ENCODE results near the gene SNX25.
"Not testable (repeated sequence)": the region's sequence is repeated elsewhere in the genome, so short reads cannot be mapped to it uniquely, and the experiment has no call there.

Gene SNX25

DNA sequence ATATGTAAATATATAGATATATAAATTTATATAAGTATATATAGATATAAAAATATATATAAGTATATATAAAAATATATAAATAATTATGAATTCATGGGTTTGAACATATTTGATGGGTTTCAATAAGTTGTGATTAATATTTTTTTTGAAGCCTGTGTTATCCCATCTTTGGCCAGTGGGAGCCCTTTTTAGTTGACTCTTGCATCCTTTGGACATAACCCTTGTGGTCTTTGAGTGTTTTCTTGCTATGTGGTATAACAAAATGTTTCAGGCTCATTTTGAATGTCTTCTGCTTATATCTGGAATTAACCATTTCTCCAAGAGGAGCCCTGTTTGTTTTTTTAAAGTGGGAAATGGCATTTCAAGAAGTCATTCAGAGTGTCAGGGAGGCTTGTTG is 15.2 kb downstream of the SNX25 start:
- Histone ChIP-seq H3K4me1 (ENCODE audit: control insufficient read depth, insufficient read depth, low read length) (peaks cover 8% of the 10 kb centered on the region), H3K9ac (ENCODE audit: low read length) (no peak overlapping the region), H3K27me3 (ENCODE audit: control insufficient read depth, insufficient read depth, low read length) (no peaks in the 10 kb centered on the region), H3K9me3 (ENCODE audit: control insufficient read depth, low read length) (no peaks in the 10 kb centered on the region), H3K4me3 (ENCODE audit: low read length) (no peak overlapping the region), H3K36me3 (ENCODE audit: control insufficient read depth, insufficient read depth, low read length) (no peaks in the 10 kb centered on the region)

- H3K27me3 ChIP-seq (ENCODE audit: control insufficient read depth, insufficient read depth, low read length), result no peaks in the 10 kb centered on the region
- H3K9me3 ChIP-seq (ENCODE audit: control insufficient read depth, low read length), result no peaks in the 10 kb centered on the region
- H3K36me3 ChIP-seq (ENCODE audit: control insufficient read depth, insufficient read depth, low read length), result no peaks in the 10 kb centered on the region
- H3K4me1 ChIP-seq (ENCODE audit: control insufficient read depth, insufficient read depth, low read length), result peaks cover 8% of the 10 kb centered on the region
- H3K4me3 ChIP-seq (ENCODE audit: low read length), result no peak overlapping the region
- H3K9ac ChIP-seq (ENCODE audit: low read length), result no peak overlapping the region
Observed at GRCh38 chr4:185225940-185226339, 16.5 kb downstream of the SNX25 start.

GRCh38 chr4:185227131-185227551 is 17.7 kb downstream of the SNX25 start:
- Histone ChIP-seq H3K9me3 (ENCODE audit: control insufficient read depth, low read length) (no peaks in the 10 kb centered on the region), H3K27me3 (ENCODE audit: control insufficient read depth, insufficient read depth, low read length) (no peaks in the 10 kb centered on the region), H3K9ac (ENCODE audit: low read length) (no peak overlapping the region), H3K36me3 (ENCODE audit: control insufficient read depth, insufficient read depth, low read length) (no peaks in the 10 kb centered on the region), H3K4me3 (ENCODE audit: low read length) (no peak overlapping the region), H3K4me1 (ENCODE audit: control insufficient read depth, insufficient read depth, low read length) (no peaks in the 10 kb centered on the region)

DNA sequence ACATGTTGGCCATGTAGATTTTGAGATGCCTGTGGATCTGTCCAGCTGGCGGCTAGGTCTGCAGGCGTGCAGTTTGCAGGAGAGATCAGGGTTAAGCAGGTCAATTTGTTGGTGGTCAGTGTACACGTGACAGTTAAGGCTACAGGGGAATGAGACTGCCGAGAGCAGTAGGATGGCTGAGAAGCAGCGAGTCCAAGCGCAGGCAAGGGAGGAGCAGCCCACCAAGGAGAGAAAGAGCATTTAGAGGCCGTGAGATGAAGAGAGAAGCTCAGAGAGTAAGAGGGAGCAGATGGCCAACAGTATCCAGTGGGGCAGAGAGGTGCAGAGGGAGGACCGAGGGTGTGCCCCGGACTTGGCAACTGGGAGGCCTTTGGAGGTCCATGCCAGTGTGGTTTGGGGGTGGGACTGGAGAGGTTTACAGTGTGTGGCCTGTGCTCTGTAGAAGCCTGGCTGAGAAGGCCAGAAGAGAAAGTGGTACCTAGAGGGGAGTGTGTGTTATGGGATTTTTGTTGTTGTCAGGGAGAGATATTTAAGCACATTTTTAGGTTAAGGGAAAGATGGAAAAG is 18.4 kb downstream of the SNX25 start:
- H3K27me3 ChIP-seq (ENCODE audit: control insufficient read depth, insufficient read depth, low read length), result no peaks in the 10 kb centered on the region
- H3K36me3 ChIP-seq (ENCODE audit: control insufficient read depth, insufficient read depth, low read length), result no peaks in the 10 kb centered on the region
- H3K9ac ChIP-seq (ENCODE audit: low read length), result no peak overlapping the region
- no peak overlapping the region for H3K4me3 ChIP-seq (ENCODE audit: low read length)
- H3K4me1 ChIP-seq (ENCODE audit: control insufficient read depth, insufficient read depth, low read length), result no peaks in the 10 kb centered on the region
- H3K9me3 ChIP-seq (ENCODE audit: control insufficient read depth, low read length), result no peaks in the 10 kb centered on the region

GRCh38 chr4:185229021-185229818 is 19.8 kb downstream of the SNX25 start:
- H3K4me1 ChIP-seq (ENCODE audit: control insufficient read depth, insufficient read depth, low read length), result no peaks in the 10 kb centered on the region
- H3K36me3 ChIP-seq (ENCODE audit: control insufficient read depth, insufficient read depth, low read length), result no peaks in the 10 kb centered on the region
- no peak overlapping the region for H3K9ac ChIP-seq (ENCODE audit: low read length)
- no peaks in the 10 kb centered on the region for H3K9me3 ChIP-seq (ENCODE audit: control insufficient read depth, low read length)
- H3K27me3 ChIP-seq (ENCODE audit: control insufficient read depth, insufficient read depth, low read length), result no peaks in the 10 kb centered on the region
- no peak overlapping the region for H3K4me3 ChIP-seq (ENCODE audit: low read length)

- no peaks in the 10 kb centered on the region for H3K27me3 ChIP-seq (ENCODE audit: control insufficient read depth, insufficient read depth, low read length)
- no peak overlapping the region for H3K4me3 ChIP-seq (ENCODE audit: low read length)
- no peak overlapping the region for H3K9ac ChIP-seq (ENCODE audit: low read length)
- no peaks in the 10 kb centered on the region for H3K9me3 ChIP-seq (ENCODE audit: control insufficient read depth, low read length)
- no peaks in the 10 kb centered on the region for H3K36me3 ChIP-seq (ENCODE audit: control insufficient read depth, insufficient read depth, low read length)
- H3K4me1 ChIP-seq (ENCODE audit: control insufficient read depth, insufficient read depth, low read length), result peaks cover 9% of the 10 kb centered on the region
Observed at GRCh38 chr4:185232370-185232769, 23.0 kb downstream of the SNX25 start.

DNA sequence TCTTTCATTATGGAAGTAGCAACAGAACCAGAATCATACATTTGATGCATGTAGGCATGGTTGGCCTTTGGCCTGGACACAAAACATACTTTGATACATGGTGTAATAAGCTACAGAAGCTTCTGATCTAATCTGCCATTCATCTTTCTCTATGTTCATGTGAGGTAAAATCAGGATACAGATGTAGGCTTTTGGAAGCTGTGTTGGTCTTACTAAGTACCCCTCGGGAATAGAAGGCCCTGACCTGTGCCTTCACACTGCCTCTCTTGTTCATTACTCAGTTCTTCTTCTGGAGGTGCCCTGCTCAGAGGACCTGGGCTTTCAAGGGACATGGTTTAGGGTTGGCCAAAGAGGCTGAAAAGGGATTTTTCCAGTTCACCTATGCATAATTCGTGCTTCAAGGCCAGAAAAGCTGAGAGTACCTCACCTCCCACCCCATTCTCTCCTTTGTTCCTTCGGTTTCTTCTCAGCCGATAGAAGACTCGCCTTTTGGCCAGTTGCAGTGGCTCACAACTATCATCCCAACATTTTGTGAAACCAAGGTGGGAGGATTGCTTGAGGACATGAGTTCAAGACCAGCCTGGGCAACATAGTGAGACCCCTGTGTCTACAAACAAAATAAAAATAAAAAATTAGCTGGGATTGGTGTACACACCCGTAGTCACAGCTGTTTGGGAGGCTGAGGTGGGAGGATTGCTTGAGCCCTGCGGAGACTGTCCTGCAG is 25.9 kb downstream of the SNX25 start:
- no peaks in the 10 kb centered on the region for H3K27me3 ChIP-seq (ENCODE audit: control insufficient read depth, insufficient read depth, low read length)
- H3K4me3 ChIP-seq (ENCODE audit: low read length), result no peak overlapping the region
- H3K9ac ChIP-seq (ENCODE audit: low read length), result no peak overlapping the region
- H3K4me1 ChIP-seq (ENCODE audit: control insufficient read depth, insufficient read depth, low read length), result peaks cover 9% of the 10 kb centered on the region
- H3K9me3 ChIP-seq (ENCODE audit: control insufficient read depth, low read length), result no peaks in the 10 kb centered on the region
- H3K36me3 ChIP-seq (ENCODE audit: control insufficient read depth, insufficient read depth, low read length), result no peaks in the 10 kb centered on the region

DNA sequence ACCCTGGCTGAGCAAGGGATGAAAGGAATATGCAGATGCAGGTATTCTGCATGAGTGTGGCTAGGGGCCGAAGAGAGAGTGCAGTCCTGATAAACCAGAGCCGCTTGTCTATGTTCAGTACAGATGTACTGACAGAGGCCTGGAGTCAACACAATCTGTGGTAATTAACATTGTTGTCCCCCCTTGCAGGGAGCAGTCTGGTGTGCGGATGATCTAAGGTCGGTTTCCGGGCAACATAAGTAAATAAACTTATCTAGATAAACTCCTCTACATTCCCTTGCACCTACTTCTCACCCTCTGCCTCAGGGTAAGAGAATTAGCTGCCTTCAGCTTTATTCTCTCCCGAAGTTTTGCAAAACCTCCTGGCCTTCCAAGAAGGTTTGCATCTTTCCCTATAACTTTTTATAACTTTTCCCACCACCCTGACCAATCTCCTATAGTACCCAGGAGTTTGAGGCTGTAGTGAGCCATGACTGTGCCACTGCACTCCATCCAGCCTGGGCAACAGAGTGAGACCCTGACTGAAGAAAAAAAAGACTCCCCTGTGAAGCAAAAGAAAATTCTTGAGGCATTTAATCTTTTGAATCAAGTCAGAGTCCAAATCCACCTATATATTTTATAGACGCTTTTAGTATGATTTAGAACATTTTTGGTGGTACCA is 26.6 kb downstream of the SNX25 start:
- Histone ChIP-seq H3K27me3 (ENCODE audit: control insufficient read depth, insufficient read depth, low read length) (no peaks in the 10 kb centered on the region), H3K9me3 (ENCODE audit: control insufficient read depth, low read length) (no peaks in the 10 kb centered on the region), H3K36me3 (ENCODE audit: control insufficient read depth, insufficient read depth, low read length) (no peaks in the 10 kb centered on the region), H3K4me1 (ENCODE audit: control insufficient read depth, insufficient read depth, low read length) (peaks cover 9% of the 10 kb centered on the region), H3K4me3 (ENCODE audit: low read length) (no peak overlapping the region), H3K9ac (ENCODE audit: low read length) (no peak overlapping the region)

DNA sequence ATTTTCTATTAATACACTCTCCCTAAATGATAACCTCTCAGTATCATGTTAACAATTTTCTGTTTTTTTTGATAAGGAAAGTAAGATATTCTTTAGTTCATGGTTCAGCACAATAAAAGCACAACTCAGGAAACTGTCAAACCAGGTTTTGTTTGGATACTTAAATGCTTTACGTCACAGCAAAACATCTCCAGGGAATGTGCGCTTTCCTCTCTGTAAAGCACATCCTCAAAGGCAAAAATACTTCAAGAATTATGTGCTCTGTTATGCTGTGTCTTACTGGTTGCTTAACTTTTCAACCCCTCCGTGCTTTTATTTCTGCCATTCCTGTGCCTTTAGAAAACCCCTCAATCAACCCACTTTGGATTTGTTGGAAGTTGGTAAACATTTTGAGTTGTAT is 27.8 kb downstream of the SNX25 start:
- no peaks in the 10 kb centered on the region for H3K36me3 ChIP-seq (ENCODE audit: control insufficient read depth, insufficient read depth, low read length)
- no peaks in the 10 kb centered on the region for H3K9me3 ChIP-seq (ENCODE audit: control insufficient read depth, low read length)
- no peak overlapping the region for H3K9ac ChIP-seq (ENCODE audit: low read length)
- peaks cover 9% of the 10 kb centered on the region for H3K4me1 ChIP-seq (ENCODE audit: control insufficient read depth, insufficient read depth, low read length)
- H3K4me3 ChIP-seq (ENCODE audit: low read length), result no peak overlapping the region
- H3K27me3 ChIP-seq (ENCODE audit: control insufficient read depth, insufficient read depth, low read length), result no peaks in the 10 kb centered on the region

DNA sequence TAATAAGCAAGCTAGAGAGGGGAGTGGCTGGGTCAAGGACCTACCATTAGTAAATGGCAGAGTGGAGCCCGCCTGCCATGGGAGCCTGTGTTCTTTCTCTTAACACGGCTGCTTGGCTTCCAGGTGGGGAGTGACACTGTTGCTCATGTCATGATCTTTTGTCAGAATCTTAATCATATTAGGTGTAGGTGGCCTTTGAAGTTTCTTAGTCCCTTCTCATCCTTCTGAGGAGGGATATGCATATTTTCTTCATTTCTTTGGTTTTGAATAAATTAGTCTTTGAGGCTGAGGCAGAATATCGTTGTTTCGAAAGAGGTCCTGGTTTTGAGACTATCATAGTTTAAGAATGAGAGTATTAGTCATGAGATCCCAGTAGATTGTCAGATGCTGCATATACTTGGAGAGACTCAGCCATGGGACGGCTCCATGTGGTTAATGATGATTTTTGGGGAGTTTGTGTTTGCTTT is 28.9 kb downstream of the SNX25 start:
- H3K9ac ChIP-seq (ENCODE audit: low read length), result no peak overlapping the region
- no peaks in the 10 kb centered on the region for H3K9me3 ChIP-seq (ENCODE audit: control insufficient read depth, low read length)
- H3K4me3 ChIP-seq (ENCODE audit: low read length), result no peak overlapping the region
- H3K36me3 ChIP-seq (ENCODE audit: control insufficient read depth, insufficient read depth, low read length), result no peaks in the 10 kb centered on the region
- peaks cover 9% of the 10 kb centered on the region for H3K4me1 ChIP-seq (ENCODE audit: control insufficient read depth, insufficient read depth, low read length)
- H3K27me3 ChIP-seq (ENCODE audit: control insufficient read depth, insufficient read depth, low read length), result no peaks in the 10 kb centered on the region

DNA sequence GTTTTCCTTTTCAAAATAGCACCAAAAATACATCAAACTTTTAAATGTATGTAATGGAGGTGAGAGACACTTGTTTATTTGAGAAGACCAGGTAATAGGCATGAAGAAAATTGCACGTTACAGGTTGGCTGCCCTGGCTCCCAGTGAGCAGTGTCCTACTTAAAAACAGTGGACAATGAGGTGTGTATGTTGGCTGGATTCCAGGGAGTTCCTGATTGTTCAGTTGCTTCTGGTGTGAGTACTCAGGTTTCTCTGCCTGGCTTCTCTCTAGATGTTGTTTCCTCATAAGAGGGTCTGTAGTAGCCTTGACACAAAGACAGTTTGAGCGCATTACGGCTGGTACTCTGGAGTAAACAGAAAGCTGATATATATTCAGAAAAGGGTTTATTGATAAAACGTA is 29.4 kb downstream of the SNX25 start:
- H3K9ac ChIP-seq (ENCODE audit: low read length), result no peak overlapping the region

DNA sequence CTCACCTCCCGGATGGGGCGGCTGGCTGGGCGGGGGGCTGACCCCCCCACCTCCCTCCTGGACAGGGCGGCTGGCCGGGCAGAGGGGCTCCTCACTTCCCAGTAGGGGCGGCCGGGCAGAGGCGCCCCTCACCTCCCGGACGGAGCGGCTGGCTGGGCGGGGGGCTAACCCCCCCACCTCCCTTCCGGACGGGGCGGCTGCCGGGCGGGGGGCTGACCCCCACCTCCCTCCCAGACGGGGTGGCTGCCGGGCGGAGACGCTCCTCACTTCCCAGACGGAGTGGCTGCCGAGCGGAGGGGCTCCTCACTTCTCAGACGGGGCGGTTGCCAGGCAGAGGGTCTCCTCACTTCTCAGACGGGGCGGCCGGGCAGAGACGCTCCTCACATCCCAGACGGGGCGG is 31.1 kb downstream of the SNX25 start:
- not testable (repeated sequence) for H3K9ac ChIP-seq (ENCODE audit: low read length); H3K36me3 ChIP-seq (ENCODE audit: control insufficient read depth, insufficient read depth, low read length); H3K27me3 ChIP-seq (ENCODE audit: control insufficient read depth, insufficient read depth, low read length); H3K4me3 ChIP-seq (ENCODE audit: low read length); H3K4me1 ChIP-seq (ENCODE audit: control insufficient read depth, insufficient read depth, low read length); H3K9me3 ChIP-seq (ENCODE audit: control insufficient read depth, low read length)

More for the DNA sequence above, 29.4 kb downstream of the SNX25 start:
- Histone ChIP-seq H3K36me3 (ENCODE audit: control insufficient read depth, insufficient read depth, low read length) (no peaks in the 10 kb centered on the region), H3K4me3 (ENCODE audit: low read length) (no peak overlapping the region), H3K27me3 (ENCODE audit: control insufficient read depth, insufficient read depth, low read length) (no peaks in the 10 kb centered on the region), H3K4me1 (ENCODE audit: control insufficient read depth, insufficient read depth, low read length) (peaks cover 9% of the 10 kb centered on the region), H3K9me3 (ENCODE audit: control insufficient read depth, low read length) (no peaks in the 10 kb centered on the region)

Data from mucosa of stomach (tissue), 1 donor.